HUDEP-2 (cell line): ENCODE results near the gene HLA-G.
"Not testable (repeated sequence)": the region's sequence is repeated elsewhere in the genome, so short reads cannot be mapped to it uniquely, and the experiment has no call there.

Experiments used
- DNase-seq, 76 experiments: peaks; one replicate each; lab custom pipeline; 2025; ENCODE audit not compliant: unreplicated experiment in 76 of 76; lab: John Stamatoyannopoulos, UW

HLA-G gene

GRCh38 chr6:29864037-29864810 lies 36.6 kb downstream of the HLA-G start:
- DNase-seq: no peak

- no peak for DNase-seq
Observed at GRCh38 chr6:29865631-29866030, 38.0 kb downstream of the HLA-G start.

GRCh38 chr6:29870104-29870503 lies 42.5 kb downstream of the HLA-G start:
- DNase-seq: no peak

GRCh38 chr6:29872791-29873190 lies 45.2 kb downstream of the HLA-G start:
- no peak for DNase-seq

- no peak for DNase-seq
Observed at GRCh38 chr6:29875257-29875656, 47.6 kb downstream of the HLA-G start.

- not testable (repeated sequence) for DNase-seq
Observed at GRCh38 chr6:29875734-29876133, 48.1 kb downstream of the HLA-G start.
